ENCODE results near the gene RNASE1. TPM values are rescaled to one million over a fixed set of nuclear protein-coding genes. Genes with fewer than 3 reads are reported as not detected.
"Not testable (repeated sequence)": the region's sequence is repeated elsewhere in the genome, so short reads cannot be mapped to it uniquely, and the experiment has no call there.

Gene RNASE1
- total RNA-seq, 1 experiment from 2014 or later: 0.51 TPM

- CTCF ChIA-PET: no interaction called here
- no peak overlapping the region for H3K4me3 ChIP-seq (ENCODE audit: low read length)
Observed at GRCh38 chr14:20760950-20761349, 41.7 kb downstream of the RNASE1 start.

DNA sequence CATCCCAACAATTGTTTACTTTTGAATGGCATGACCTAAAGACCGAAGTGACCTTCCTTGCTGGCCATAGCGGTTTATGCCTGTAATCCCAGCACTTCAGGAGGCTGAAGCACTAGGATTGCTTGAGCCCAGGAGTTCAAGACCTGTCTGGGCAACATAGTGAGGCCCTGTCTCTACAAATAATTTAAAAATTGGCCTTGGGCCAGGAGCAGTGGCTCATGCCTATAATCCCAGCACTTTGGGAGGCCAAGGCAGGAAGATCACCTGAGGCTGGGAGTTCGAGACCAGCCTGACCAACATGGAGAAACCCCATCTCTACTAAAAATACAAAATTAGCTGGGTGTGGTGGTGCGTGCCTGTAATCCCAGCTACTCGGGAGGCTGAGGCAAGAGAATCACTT, 43.2 kb downstream of the RNASE1 start:
- CTCF ChIA-PET; H3K4me2 ChIP-seq (ENCODE audit: low read length); DNase-seq; H3K27me3 ChIP-seq (ENCODE audit: low read length); H3K9ac ChIP-seq (ENCODE audit: low read length); H3K9me2 ChIP-seq (replicated peaks; ENCODE audit: low read length); POLR2A ChIA-PET (ENCODE audit: unreplicated experiment); intact Hi-C loops (cut with micrococcal nuclease); H3K9me3 ChIP-seq (ENCODE audit: low read length); H3K79me2 ChIP-seq (ENCODE audit: low read length); H3K4me3 ChIP-seq (ENCODE audit: low read length); H3F3A ChIP-seq (ENCODE audit: low read length, unreplicated experiment); H2AFZ ChIP-seq (ENCODE audit: low read length); H3K4me1 ChIP-seq (ENCODE audit: insufficient read depth, low read length); H4K20me1 ChIP-seq (ENCODE audit: low read length); ATAC-seq; H3K36me3 ChIP-seq (ENCODE audit: low read depth, low read length); BruUV-seq (replicated peaks); H3K27ac ChIP-seq (ENCODE audit: low read length): not testable (repeated sequence)

More at GRCh38 chr14:20760950-20761349, 41.7 kb downstream of the RNASE1 start:
- Histone ChIP-seq H2AFZ (ENCODE audit: low read length) (no peak overlapping the region), H3K27ac (ENCODE audit: low read length) (no peak overlapping the region), H3K4me1 (ENCODE audit: insufficient read depth, low read length) (no peaks in the 10 kb centered on the region), H3K4me2 (ENCODE audit: low read length) (no peak overlapping the region), H4K20me1 (ENCODE audit: low read length) (no peaks in the 10 kb centered on the region), H3K9me2 (replicated peaks; ENCODE audit: low read length) (no peaks in the 10 kb centered on the region), H3K9me3 (ENCODE audit: low read length) (no peaks in the 10 kb centered on the region), H3K79me2 (ENCODE audit: low read length) (no peaks in the 10 kb centered on the region), H3K9ac (ENCODE audit: low read length) (no peak overlapping the region), H3K27me3 (ENCODE audit: low read length) (peaks cover 9% of the 10 kb centered on the region; the same call in 1 of the 2 replicates), H3F3A (ENCODE audit: low read length, unreplicated experiment) (no peaks in the 10 kb centered on the region), H3K36me3 (ENCODE audit: low read depth, low read length) (no peaks in the 10 kb centered on the region)
- no TSS peak for BruUV-seq (replicated peaks)
- POLR2A ChIA-PET (ENCODE audit: unreplicated experiment): no interaction called here
- intact Hi-C loops (cut with micrococcal nuclease): no loop called here
- ATAC-seq (no peak), DNase-seq (peak; percentile 37)
- TF ChIP-seq, protein P1, sequence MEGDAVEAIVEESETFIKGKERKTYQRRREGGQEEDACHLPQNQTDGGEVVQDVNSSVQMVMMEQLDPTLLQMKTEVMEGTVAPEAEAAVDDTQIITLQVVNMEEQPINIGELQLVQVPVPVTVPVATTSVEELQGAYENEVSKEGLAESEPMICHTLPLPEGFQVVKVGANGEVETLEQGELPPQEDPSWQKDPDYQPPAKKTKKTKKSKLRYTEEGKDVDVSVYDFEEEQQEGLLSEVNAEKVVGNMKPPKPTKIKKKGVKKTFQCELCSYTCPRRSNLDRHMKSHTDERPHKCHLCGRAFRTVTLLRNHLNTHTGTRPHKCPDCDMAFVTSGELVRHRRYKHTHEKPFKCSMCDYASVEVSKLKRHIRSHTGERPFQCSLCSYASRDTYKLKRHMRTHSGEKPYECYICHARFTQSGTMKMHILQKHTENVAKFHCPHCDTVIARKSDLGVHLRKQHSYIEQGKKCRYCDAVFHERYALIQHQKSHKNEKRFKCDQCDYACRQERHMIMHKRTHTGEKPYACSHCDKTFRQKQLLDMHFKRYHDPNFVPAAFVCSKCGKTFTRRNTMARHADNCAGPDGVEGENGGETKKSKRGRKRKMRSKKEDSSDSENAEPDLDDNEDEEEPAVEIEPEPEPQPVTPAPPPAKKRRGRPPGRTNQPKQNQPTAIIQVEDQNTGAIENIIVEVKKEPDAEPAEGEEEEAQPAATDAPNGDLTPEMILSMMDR (conservative IDR thresholded peaks at IDR 0.05; ENCODE audit: low read depth, low read length): no peak
- no peak for TF ChIP-seq EZH2phosphoT487 (IDR thresholded peaks at IDR 0.05; ENCODE audit: borderline replicate concordance, low read length)
- TF ChIP-seq EZH2 (IDR thresholded peaks at IDR 0.05; ENCODE audit: low read length, unreplicated experiment): no peak

GRCh38 chr14:20757965-20758364, 44.7 kb downstream of the RNASE1 start:
- DNase-seq (no peak), ATAC-seq (no peak)
- Histone ChIP-seq H3K9me2 (replicated peaks; ENCODE audit: low read length) (no peaks in the 10 kb centered on the region), H3K4me3 (ENCODE audit: low read length) (no peak overlapping the region), H3K4me2 (ENCODE audit: low read length) (no peak overlapping the region), H3F3A (ENCODE audit: low read length, unreplicated experiment) (no peaks in the 10 kb centered on the region), H2AFZ (ENCODE audit: low read length) (no peak overlapping the region), H3K79me2 (ENCODE audit: low read length) (no peaks in the 10 kb centered on the region), H3K9ac (ENCODE audit: low read length) (no peak overlapping the region), H3K4me1 (ENCODE audit: insufficient read depth, low read length) (no peaks in the 10 kb centered on the region), H4K20me1 (ENCODE audit: low read length) (no peaks in the 10 kb centered on the region), H3K36me3 (ENCODE audit: low read depth, low read length) (no peaks in the 10 kb centered on the region), H3K9me3 (ENCODE audit: low read length) (no peaks in the 10 kb centered on the region; the same call in 1 of the 2 replicates), H3K27me3 (ENCODE audit: low read length) (0 out of 2 replicates have a peak, but pooled peaks cover 3% of the 10 kb centered on the region), H3K27ac (ENCODE audit: low read length) (no peak overlapping the region)
- ChIA-PET CTCF (no interaction called here), POLR2A (ENCODE audit: unreplicated experiment) (no interaction called here)
- no TSS peak for BruUV-seq (replicated peaks)
- intact Hi-C loops (cut with micrococcal nuclease): no loop called here
- TF ChIP-seq, protein P1 (conservative IDR thresholded peaks at IDR 0.05; ENCODE audit: low read depth, low read length): peak; percentile 42
- TF ChIP-seq EZH2phosphoT487 (IDR thresholded peaks at IDR 0.05; ENCODE audit: borderline replicate concordance, low read length): no peak
